ENCODE data around the gene CCDC88B.

CCDC88B gene

DNA sequence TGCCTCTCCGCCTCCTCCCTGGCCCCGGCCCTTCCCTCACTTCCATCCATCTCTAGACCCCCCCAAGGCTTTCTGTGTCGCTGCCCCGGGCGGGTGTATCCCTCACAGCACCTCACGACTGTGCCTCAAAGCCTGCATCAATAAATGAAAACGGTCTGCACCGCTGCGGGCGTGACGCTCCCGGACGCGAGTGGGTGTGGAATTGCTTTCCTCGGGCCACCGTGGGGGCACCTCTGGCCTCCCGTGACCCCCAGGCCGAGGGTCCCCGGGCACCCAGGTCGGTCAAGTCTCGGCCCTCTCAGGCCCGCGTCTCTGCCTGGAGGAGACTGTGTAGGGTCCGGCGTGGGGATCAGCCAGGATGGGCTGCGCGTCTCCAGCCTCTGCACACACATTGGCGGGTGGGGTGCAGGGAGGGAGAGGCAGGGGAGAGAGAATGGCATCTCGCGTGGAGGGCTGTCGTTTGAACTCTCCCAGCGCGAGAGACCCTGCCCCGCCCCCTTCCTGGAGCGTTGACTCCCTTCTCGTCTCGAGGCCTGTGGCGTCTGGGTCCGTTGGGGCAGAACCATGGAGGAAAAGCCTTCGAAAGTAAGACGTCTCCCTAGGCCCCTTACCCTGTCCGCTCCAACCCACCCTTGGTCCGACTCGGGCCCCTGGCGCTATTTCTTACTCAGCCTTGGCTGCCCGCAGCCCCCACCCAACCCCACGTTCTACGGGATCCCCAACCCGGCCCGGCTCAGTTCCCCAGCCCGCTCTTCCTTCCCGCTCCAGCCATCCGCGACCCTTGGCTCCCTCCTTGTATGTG, 40.0 kb upstream of the CCDC88B start, which contains the start of gene CATSPERZ:
CATSPERZ (plus strand) TSS at position 512 of the 802 bp plus-strand sequence; CDS start at position 565, 53 bp downstream.
- DNase-seq (ENCODE audit: low read depth) = no peak
- peak within 1 kb of the TSS; percentile 16 for H3K4me3 ChIP-seq (ENCODE audit: low read depth, low read length)

GRCh38 chr11:64303109-64304031, 36.6 kb upstream of the CCDC88B start:
- peak overlapping the region; percentile 64 for H3K4me3 ChIP-seq (ENCODE audit: low read depth, low read length)

More for the DNA sequence above, 40.0 kb upstream of the CCDC88B start, which contains the start of gene CATSPERZ:
- no peak for TF ChIP-seq CTCF (IDR thresholded peaks at IDR 0.05; ENCODE audit: insufficient read depth, low read depth, low read length, missing control alignments)

GRCh38 chr11:64304032-64304315, 36.0 kb upstream of the CCDC88B start:
- DNase-seq (ENCODE audit: low read depth) = no peak
- H3K4me3 ChIP-seq (ENCODE audit: low read depth, low read length) = peak overlapping the region; percentile 64
- TF ChIP-seq CTCF (IDR thresholded peaks at IDR 0.05; ENCODE audit: insufficient read depth, low read depth, low read length, missing control alignments) = no peak

More at GRCh38 chr11:64303109-64304031, 36.6 kb upstream of the CCDC88B start:
- no peak for DNase-seq (ENCODE audit: low read depth)
- TF ChIP-seq CTCF (IDR thresholded peaks at IDR 0.05; ENCODE audit: insufficient read depth, low read depth, low read length, missing control alignments) = no peak

DNA sequence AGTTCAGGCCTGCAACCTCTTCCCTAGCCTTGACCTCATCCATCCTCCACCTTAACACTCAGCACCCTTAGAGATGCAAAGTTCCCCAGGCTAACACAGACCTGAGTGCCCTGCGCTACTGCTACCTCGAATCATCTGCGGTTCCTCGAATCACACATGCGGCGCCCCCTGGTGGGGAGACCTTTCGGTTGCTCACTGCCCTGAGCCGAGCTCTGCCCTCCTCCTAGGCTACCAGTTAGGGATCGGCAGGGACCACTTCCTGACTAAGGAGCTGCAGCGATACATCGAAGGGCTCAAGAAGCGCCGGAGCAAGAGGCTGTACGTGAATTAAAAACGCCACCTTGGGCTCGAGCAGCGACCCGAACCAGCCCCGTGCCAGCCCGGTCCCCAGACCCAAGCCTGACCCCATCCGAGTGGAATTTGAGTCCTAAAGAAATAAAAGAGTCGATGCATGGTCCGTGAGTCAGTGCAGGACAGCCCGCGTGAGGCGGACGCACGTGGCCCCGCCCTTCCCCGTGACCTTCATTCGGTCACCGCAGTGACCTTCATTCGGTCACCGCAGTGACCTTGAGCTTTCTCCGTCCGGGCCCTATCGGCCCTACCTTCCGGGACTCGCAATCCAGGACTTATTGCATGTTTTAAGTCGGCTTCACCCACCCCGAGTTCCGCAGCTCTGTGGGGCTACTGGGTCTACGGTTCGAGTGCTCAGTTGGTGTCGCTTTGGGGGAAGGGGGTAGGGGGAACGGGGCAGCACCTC, 35.5 kb upstream of the CCDC88B start:
- peak; percentile 89 for TF ChIP-seq CTCF (IDR thresholded peaks at IDR 0.05; ENCODE audit: insufficient read depth, low read depth, low read length, missing control alignments)
- H3K4me3 ChIP-seq (ENCODE audit: low read depth, low read length) = peak overlapping the region; percentile 64
- peak; percentile 97 for DNase-seq (ENCODE audit: low read depth)

- peak; percentile 100 for DNase-seq (ENCODE audit: low read depth)
- peak within 1 kb of the TSS; percentile 94 for H3K4me3 ChIP-seq (ENCODE audit: low read depth, low read length)
- TF ChIP-seq CTCF (IDR thresholded peaks at IDR 0.05; ENCODE audit: insufficient read depth, low read depth, low read length, missing control alignments) = no peak
Observed at GRCh38 chr11:64305075-64305690, 34.8 kb upstream of the CCDC88B start, which contains the start of gene ESRRA. Gene ESRRA, plus strand, starts transcription at chr11:64305524. Its CDS starts 1,656 bp downstream, at chr11:64307180.
